ENCODE data around the gene ZNF169. TPM values are rescaled to one million over a fixed set of nuclear protein-coding genes. Genes with fewer than 3 reads are reported as not detected.
"Not testable (repeated sequence)": the region's sequence is repeated elsewhere in the genome, so short reads cannot be mapped to it uniquely, and the experiment has no call there.

The ZNF169 gene
- total RNA-seq, 1 donor from 2014 or later = 11.8 TPM

- intact Hi-C loops (cut with DNase I); ATAC-seq; DNase-seq (ENCODE audit: low spot score): not testable (repeated sequence)
These were observed 77.3 kb downstream of the ZNF169 start for GRCh38 chr9:94336445-94336844.

- DNase-seq (ENCODE audit: low spot score); ATAC-seq; intact Hi-C loops (cut with DNase I): not testable (repeated sequence)
These were observed 79.6 kb downstream of the ZNF169 start for GRCh38 chr9:94338723-94339122.

GRCh38 chr9:94339657-94340056, 80.6 kb downstream of the ZNF169 start:
- ATAC-seq; DNase-seq (ENCODE audit: low spot score); intact Hi-C loops (cut with DNase I): not testable (repeated sequence)

GRCh38 chr9:94340750-94341149, 81.7 kb downstream of the ZNF169 start:
- intact Hi-C loops (cut with DNase I); DNase-seq (ENCODE audit: low spot score); ATAC-seq: not testable (repeated sequence)

- DNase-seq (ENCODE audit: low spot score); intact Hi-C loops (cut with DNase I); ATAC-seq: not testable (repeated sequence)
These were observed 82.6 kb downstream of the ZNF169 start for GRCh38 chr9:94341703-94342102.

- DNase-seq (ENCODE audit: low spot score); ATAC-seq; intact Hi-C loops (cut with DNase I): not testable (repeated sequence)
These were observed 88.4 kb downstream of the ZNF169 start for GRCh38 chr9:94347451-94347850.

GRCh38 chr9:94348754-94349153, 89.7 kb downstream of the ZNF169 start:
- intact Hi-C loops (cut with DNase I); ATAC-seq; DNase-seq (ENCODE audit: low spot score): not testable (repeated sequence)

Other genes starting within 250 kb of the ZNF169 start
- gene PTPDC1, start 174.8 kb upstream of the ZNF169 start, total RNA-seq = 50.2 TPM
- gene NUTM2F, start 69.3 kb downstream of the ZNF169 start, total RNA-seq = not detected